Heart left ventricle (tissue), 16 donors: ENCODE measurements around the gene PRKAG2. TPM values are rescaled to one million over a fixed set of nuclear protein-coding genes. Genes with fewer than 3 reads are reported as not detected.

Source experiments
- ATAC-seq, 4 donors: fragments of 200-7000 bp; cut with Tn5 transposase; one replicate each; pipeline ENCODE4 v1.9.1; 2020 to 2022; ENCODE audit warnings: moderate library complexity in 4 of 4, mild to moderate bottlenecking in 3 of 4, moderate number of reproducible peaks in 1 of 4
- DNase-seq, 5 donors: peaks; one replicate each; pipeline ENCODE4 v3.0.0-alpha.2; 2020
- H3K27ac ChIP-seq, 12 donors: fragments of 200-600 bp; sonication (generic) in 4 of 12; one replicate each; pipeline versions ENCODE4 v1.5.0 to v1.8.0; 2016 to 2022; ENCODE audit warnings: mild to moderate bottlenecking in 2 of 12
- H3K27me3 ChIP-seq, 9 donors: fragments of 200-600 bp; sonication (generic) in 2 of 9; one replicate each; pipeline versions ENCODE4 v1.5.1 to v1.8.0; 2016 to 2022; ENCODE audit warnings: mild to moderate bottlenecking in 3 of 9
- H3K36me3 ChIP-seq, 9 donors: fragments of 200-600 bp; sonication (generic) in 2 of 9; one replicate each; pipeline versions ENCODE4 v1.5.0 to v1.8.0; 2018 to 2022; ENCODE audit warnings: mild to moderate bottlenecking in 2 of 9
- H3K4me1 ChIP-seq, 12 donors: fragments of 200-600 bp; sonication (generic) in 4 of 12; one replicate each; pipeline versions ENCODE4 v1.5.0 to v1.8.0; 2016 to 2022; ENCODE audit warnings: mild to moderate bottlenecking in 3 of 12
- H3K4me3 ChIP-seq, 12 donors: fragments of 200-600 bp; sonication (generic) in 4 of 12; one replicate each; pipeline versions ENCODE4 v1.5.0 to v1.8.0; 2017 to 2022; ENCODE audit warnings: mild to moderate bottlenecking in 9 of 12, moderate library complexity in 4 of 12
- H3K9me3 ChIP-seq, 12 donors: fragments of 200-600 bp; sonication (generic) in 4 of 12; one replicate each; pipeline versions ENCODE4 v1.5.0 to v1.8.0; 2016 to 2022; ENCODE audit warnings: mild to moderate bottlenecking in 1 of 12
- CTCF ChIP-seq, 12 donors: fragments of 200-600 bp; sonication (generic) in 4 of 12; IDR thresholded peaks; one replicate each; pipeline versions ENCODE4 v1.5.0 to v1.8.0; 2018 to 2022; ENCODE audit warnings: antibody characterized with exemption in 12 of 12, mild to moderate bottlenecking in 5 of 12
- POLR2A ChIP-seq, 2 donors: fragments of 450-650 bp; IDR thresholded peaks; one replicate each; pipeline ENCODE4 v1.6.1; 2017; ENCODE audit warnings: antibody characterized with exemption in 2 of 2, mild to moderate bottlenecking in 2 of 2, moderate library complexity in 2 of 2
- WGBS, 4 donors: extraction: QIAGEN DNeasy Blood & Tissue Kit in 2 of 4; methylation state at CpG; one replicate each; pipeline versions ENCODE4 v1.1.5 to v1.1.7; 2013 to 2018; 5-methylcytosine and 5-hydroxymethylcytosine counted together
- intact Hi-C, 10 donors: fragments of 100-400 bp; cut with DNase I; formaldehyde crosslinking; loops; one replicate each; pipeline versions ENCODE4 v1.11.1 to v1.14.2; 2022
- polyA plus RNA-seq, 2 donors: library from polyadenylated mRNA; stranded (reverse); fragments of 200-250 nt; gene quantifications; one replicate each; pipeline ENCODE4 v1.2.3, GENCODE V29; 2013
- total RNA-seq, 9 donors: library from RNA; depleted of rRNA in 2 of 9; stranded (reverse); fragments of >200 nt in 2 of 9; fragmentation: NEBNext Ultra II Directional in 3 of 9; extraction: Animal tissue kit (Norgen Biotek cat#: 25700) in 3 of 9; gene quantifications; one replicate each; pipeline versions ENCODE4 v1.1.0 to v1.2.4, GENCODE V29; 2016 to 2023
- donor health status: ischemic (EF 13 %, LVEDD 7.1; RV severe dilation, severe dysfunction).
- donor health status: healthy with polysubstance abuse.
- donor health status: DM: no; HTN: yes; CAD: no.
- donor health status: DM: no; HTN: no; CAD: no.
- donor health status: ischemic (EF 25% LVEDD 6.9; RV normal size, moderate dysfunction).
- donor health status: ischemic (EF 25% LVEDD 5.7; RV mildly dilated, moderate dysfunction).
- donor health status: healthy.
- donor health status: DM: yes; HTN: yes; CAD: no.
- donor health status: ischemic (EF 35%, LVEDD 5.7; RV mildly dilated, moderate dysfunction).
- donor health status: nonischemic (EF 11% LVEDD 7.7; RV severe dilation, severe dysfunction).
- donor health status: DM: yes; HTN: yes; CAD: no.
- donor health status: PGD.
- donor health status: ischemic (EF 29% LVEDD 5.4; RV normal size, mild dysfunction).
- donor health status: nonischemic (EF 23%, LVEDD 6.1; RV moderate dilation, normal function).

Gene PRKAG2
- total and polyA plus RNA-seq, 11 donors = 50.2 to 179 (median 108) TPM

- whole genome bisulfite sequencing, 4 donors = 4 to 8% (median 5%) methylated on average over 9 to 10 of the region's 10 CpGs
- intact Hi-C loops = loop anchor here in 1 of 10 donors (5.0 kb wide), 1 partner anchor 104 kb away; no protein-coding TSS in a partner anchor
- Histone ChIP-seq H3K4me3 (peak overlapping the region in 11 of 12 donors; percentile 30 to 63 (median 54)), H3K4me1 (peaks cover 0 to 30% (median 16%) of the 10 kb centered on the region in 12 donors), H3K27ac (peak overlapping the region; percentile 82 to 97 (median 90)), H3K9me3 (no peaks in the 10 kb centered on the region), H3K36me3 (no peaks in the 10 kb centered on the region), H3K27me3 (no peaks in the 10 kb centered on the region)
- TF ChIP-seq CTCF (IDR thresholded peaks at IDR 0.05) = peak in 3 of 12 donors; percentile 19 to 30 (median 21)
- TF ChIP-seq POLR2A (IDR thresholded peaks at IDR 0.05) = peak in 1 of 2 donors; percentile 31
- peak in 4 of 5 donors; percentile 78 to 87 (median 82) for DNase-seq
- ATAC-seq = peak; percentile 85 to 95 (median 92)
Measured at GRCh38 chr7:151736403-151736909, 140.5 kb downstream of the PRKAG2 start.

- intact Hi-C loops = loop anchor here in 1 of 10 donors (5.0 kb wide), 1 partner anchor 104 kb away; no protein-coding TSS in a partner anchor
- Histone ChIP-seq H3K36me3 (no peaks in the 10 kb centered on the region), H3K4me3 (peak overlapping the region; percentile 30 to 63 (median 54)), H3K27me3 (no peaks in the 10 kb centered on the region), H3K9me3 (no peaks in the 10 kb centered on the region), H3K27ac (peak overlapping the region; percentile 82 to 97 (median 90)), H3K4me1 (peaks cover 0 to 36% (median 18%) of the 10 kb centered on the region in 12 donors)
- TF ChIP-seq CTCF (IDR thresholded peaks at IDR 0.05) (no peak), POLR2A (IDR thresholded peaks at IDR 0.05) (peak in 1 of 2 donors; percentile 12)
- 21 to 24% (median 21%) methylated on average over 12 to 25 of the region's 25 CpGs for WGBS, 4 donors
- DNase-seq (peak in 2 of 5 donors; percentile 57 to 61), ATAC-seq (peak; percentile 30 to 72 (median 64))
Measured at GRCh38 chr7:151735851-151736402, 141.0 kb downstream of the PRKAG2 start.

GRCh38 chr7:151735186-151735850, 141.6 kb downstream of the PRKAG2 start:
- peak in 1 of 5 donors; percentile 9 for DNase-seq
- peak; percentile 4 to 31 (median 13) for ATAC-seq
- peaks cover 0 to 40% (median 18%) of the 10 kb centered on the region in 12 donors for H3K4me1 ChIP-seq
- peak overlapping the region; percentile 30 to 63 (median 54) for H3K4me3 ChIP-seq
- no peaks in the 10 kb centered on the region for H3K9me3 ChIP-seq
- H3K27me3 ChIP-seq = no peaks in the 10 kb centered on the region
- intact Hi-C loops = loop anchor here in 1 of 10 donors (5.0 kb wide), 1 partner anchor 103 kb away; no protein-coding TSS in a partner anchor
- no peaks in the 10 kb centered on the region for H3K36me3 ChIP-seq
- H3K27ac ChIP-seq = peak overlapping the region; percentile 82 to 97 (median 90)
- no peak for TF ChIP-seq POLR2A (IDR thresholded peaks at IDR 0.05)
- no peak for TF ChIP-seq CTCF (IDR thresholded peaks at IDR 0.05)
- 21 to 29% (median 27%) methylated on average over 9 of the region's 9 CpGs for WGBS, 4 donors
